HEK293 (cell line): ENCODE measurements around the gene USP5.

ENCODE experiments used
- FEZF1 ChIP-seq: fragments of 450-650 bp; formaldehyde crosslinking; IDR thresholded peaks from 2 replicates; pipeline ENCODE4 v1.5.1; 2016; ENCODE audit warnings: missing biosample characterization, missing genetic modification characterization
- HOXC10 ChIP-seq: sonication (generic); formaldehyde crosslinking; IDR thresholded peaks from 2 replicates; pipeline ENCODE4 v1.8.1; 2023; ENCODE audit warnings: mild to moderate bottlenecking, missing genetic modification reagents
- OSR2 ChIP-seq: fragments of 450-650 bp; formaldehyde crosslinking; IDR thresholded peaks from 2 replicates; pipeline ENCODE4 v1.5.1; 2016; ENCODE audit warnings: missing biosample characterization, missing genetic modification characterization
- PRDM1 ChIP-seq: fragments of 450-650 bp; formaldehyde crosslinking; IDR thresholded peaks from 2 replicates; pipeline ENCODE4; 2016; ENCODE audit warnings: missing biosample characterization, missing genetic modification characterization
- SP2 ChIP-seq: fragments of 450-650 bp; formaldehyde crosslinking; IDR thresholded peaks from 2 replicates; pipeline ENCODE4 v1.5.1; 2016; ENCODE audit warnings: missing biosample characterization, missing genetic modification characterization
- SP3 ChIP-seq: fragments of 450-650 bp; formaldehyde crosslinking; IDR thresholded peaks from 2 replicates; pipeline ENCODE4 v1.5.1; 2016; ENCODE audit warnings: missing biosample characterization, missing genetic modification characterization
- TRIM28 ChIP-seq: IDR thresholded peaks from 2 replicates; pipeline ENCODE4 v1.6.1; 2011; ENCODE audit warnings: low read length, control low read depth, borderline replicate concordance
- YY1 ChIP-seq: fragments of 450-650 bp; formaldehyde crosslinking; IDR thresholded peaks from 2 replicates; pipeline ENCODE4 v1.5.1; 2018; ENCODE audit warnings: missing biosample characterization, missing genetic modification characterization
- ZBTB1 ChIP-seq: fragments of 450-650 bp; formaldehyde crosslinking; IDR thresholded peaks from 2 replicates; pipeline ENCODE4 v1.5.1; 2016; ENCODE audit warnings: missing biosample characterization, missing genetic modification characterization
- ZBTB11 ChIP-seq: fragments of 450-650 bp; formaldehyde crosslinking; conservative IDR thresholded peaks from 2 replicates; pipeline ENCODE4 v1.5.1; 2016; ENCODE audit warnings: low read depth, missing biosample characterization, missing genetic modification characterization
- ZFP3 ChIP-seq: fragments of 450-650 bp; formaldehyde crosslinking; IDR thresholded peaks from 2 replicates; pipeline ENCODE4 v1.5.1; 2016; ENCODE audit warnings: low read depth, missing biosample characterization, missing genetic modification characterization
- ZFP41 ChIP-seq: fragments of 450-650 bp; formaldehyde crosslinking; IDR thresholded peaks from 2 replicates; pipeline ENCODE4 v1.5.1; 2016; ENCODE audit warnings: missing biosample characterization, missing genetic modification characterization, borderline replicate concordance
- ZNF10 ChIP-seq: fragments of 450-650 bp; formaldehyde crosslinking; IDR thresholded peaks from 2 replicates; pipeline ENCODE4 v1.5.1; 2017; ENCODE audit warnings: missing biosample characterization, missing genetic modification characterization
- ZNF133 ChIP-seq: fragments of 450-650 bp; formaldehyde crosslinking; IDR thresholded peaks from 2 replicates; pipeline ENCODE4 v1.5.1; 2016; ENCODE audit warnings: missing biosample characterization, missing genetic modification characterization
- ZNF23 ChIP-seq: fragments of 450-650 bp; formaldehyde crosslinking; IDR thresholded peaks from 2 replicates; pipeline ENCODE4 v1.5.1; 2016; ENCODE audit warnings: missing biosample characterization, missing genetic modification characterization, borderline replicate concordance
- ZNF24 ChIP-seq: fragments of 450-650 bp; formaldehyde crosslinking; IDR thresholded peaks from 2 replicates; pipeline ENCODE4 v1.5.1; 2016; ENCODE audit warnings: missing biosample characterization, missing genetic modification characterization
- ZNF350 ChIP-seq: fragments of 450-650 bp; formaldehyde crosslinking; IDR thresholded peaks from 2 replicates; pipeline ENCODE4 v1.5.0; 2017; ENCODE audit warnings: missing biosample characterization, mild to moderate bottlenecking, missing genetic modification characterization
- ZNF518A ChIP-seq: fragments of 450-650 bp; formaldehyde crosslinking; conservative IDR thresholded peaks from 2 replicates; pipeline ENCODE4 v1.5.1; 2016; ENCODE audit warnings: low read depth, missing biosample characterization, missing genetic modification characterization
- ZNF529 ChIP-seq: fragments of 450-650 bp; formaldehyde crosslinking; IDR thresholded peaks from 2 replicates; pipeline ENCODE4 v1.5.1; 2017; ENCODE audit warnings: missing genetic modification characterization, missing biosample characterization; ENCODE audit not compliant: insufficient replicate concordance
- ZNF549 ChIP-seq: fragments of 450-650 bp; IDR thresholded peaks from 2 replicates; pipeline ENCODE4 v1.5.1; 2018; ENCODE audit warnings: missing biosample characterization, missing genetic modification characterization, mild to moderate bottlenecking, inconsistent platforms, moderate library complexity
- ZNF580 ChIP-seq: fragments of 450-650 bp; formaldehyde crosslinking; IDR thresholded peaks from 2 replicates; pipeline ENCODE4 v1.5.1; 2016; ENCODE audit warnings: missing biosample characterization, missing genetic modification characterization
- ZNF610 ChIP-seq: fragments of 450-650 bp; formaldehyde crosslinking; IDR thresholded peaks from 2 replicates; pipeline ENCODE4 v1.5.1; 2016; ENCODE audit warnings: missing biosample characterization, missing genetic modification characterization, borderline replicate concordance
- ZNF626 ChIP-seq: fragments of 450-650 bp; sonication (Bioruptor Pico); formaldehyde crosslinking; IDR thresholded peaks from 2 replicates; pipeline ENCODE4 v1.5.1; 2018; ENCODE audit warnings: missing biosample characterization, missing genetic modification characterization, inconsistent platforms
- ZNF629 ChIP-seq: fragments of 450-650 bp; formaldehyde crosslinking; IDR thresholded peaks from 2 replicates; pipeline ENCODE4 v1.5.1; 2017; ENCODE audit warnings: missing biosample characterization, missing genetic modification characterization
- ZNF658 ChIP-seq: fragments of 450-650 bp; formaldehyde crosslinking; IDR thresholded peaks from 2 replicates; pipeline ENCODE4; 2016; ENCODE audit warnings: missing biosample characterization, missing genetic modification characterization
- ZNF660 ChIP-seq: fragments of 450-650 bp; IDR thresholded peaks from 2 replicates; pipeline ENCODE4 v1.5.1; 2018; ENCODE audit warnings: missing biosample characterization, mild to moderate bottlenecking, missing genetic modification characterization
- ZNF664 ChIP-seq: fragments of 450-650 bp; formaldehyde crosslinking; IDR thresholded peaks from 2 replicates; pipeline ENCODE4 v1.5.1; 2016; ENCODE audit warnings: missing biosample characterization, missing genetic modification characterization
- TF ChIP-seq, protein P1 (sequence below): fragments of 450-650 bp; formaldehyde crosslinking; IDR thresholded peaks from 2 replicates; pipeline ENCODE4 v1.5.1; 2016; ENCODE audit warnings: missing biosample characterization, missing genetic modification characterization
- TF ChIP-seq, protein P2 (sequence below): fragments of 450-650 bp; formaldehyde crosslinking; optimal IDR thresholded peaks from 2 replicates; pipeline ENCODE3; 2016; ENCODE audit warnings: missing biosample characterization, mild to moderate bottlenecking, missing genetic modification characterization

The USP5 gene

DNA sequence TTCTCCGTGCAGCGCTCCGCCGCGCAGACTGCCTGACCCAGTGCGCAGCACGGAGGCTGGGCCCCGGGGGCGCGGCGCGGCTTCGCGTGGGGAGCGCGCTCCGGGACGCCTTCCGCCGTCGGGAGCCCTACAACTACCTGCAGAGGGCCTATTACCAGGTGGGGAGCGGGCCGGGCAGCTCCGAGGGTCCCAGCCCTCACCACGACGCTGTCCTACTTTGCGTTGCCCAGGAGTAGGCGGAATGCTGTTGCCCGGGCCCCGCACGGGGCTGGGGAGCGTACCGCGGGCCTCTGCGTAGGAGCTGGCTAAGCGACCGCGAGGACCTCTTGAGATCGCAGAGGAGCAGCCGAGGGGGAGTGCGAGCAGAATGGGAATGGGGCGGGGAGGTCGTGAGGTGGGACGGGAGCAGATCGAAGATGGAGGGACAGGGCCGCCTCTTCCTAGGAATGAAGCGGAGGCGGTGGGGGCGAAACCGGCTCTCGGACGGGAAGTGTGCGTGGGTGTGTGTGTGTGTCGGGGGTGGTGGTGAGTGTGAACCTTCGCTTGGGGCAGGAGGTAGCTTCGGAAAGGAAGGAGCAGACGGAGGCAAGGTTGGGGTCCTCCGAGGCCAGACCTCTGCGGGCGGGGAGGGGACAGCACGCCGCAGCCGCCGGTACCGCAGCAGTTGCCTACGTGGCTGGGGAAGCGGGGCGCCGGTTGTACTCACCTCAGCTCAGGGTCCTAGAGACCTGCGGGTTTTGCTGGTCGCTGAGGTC lies 23.0 kb upstream of the USP5 start (continued):
- no peak for TF ChIP-seq ZNF549 (tag by site-specific recombination)
- no peak for TF ChIP-seq ZNF518A (tag by site-specific recombination)
- TF ChIP-seq YY1, result peak; percentile 61; the same call in 1 of the 2 replicates
- TF ChIP-seq, protein P1, sequence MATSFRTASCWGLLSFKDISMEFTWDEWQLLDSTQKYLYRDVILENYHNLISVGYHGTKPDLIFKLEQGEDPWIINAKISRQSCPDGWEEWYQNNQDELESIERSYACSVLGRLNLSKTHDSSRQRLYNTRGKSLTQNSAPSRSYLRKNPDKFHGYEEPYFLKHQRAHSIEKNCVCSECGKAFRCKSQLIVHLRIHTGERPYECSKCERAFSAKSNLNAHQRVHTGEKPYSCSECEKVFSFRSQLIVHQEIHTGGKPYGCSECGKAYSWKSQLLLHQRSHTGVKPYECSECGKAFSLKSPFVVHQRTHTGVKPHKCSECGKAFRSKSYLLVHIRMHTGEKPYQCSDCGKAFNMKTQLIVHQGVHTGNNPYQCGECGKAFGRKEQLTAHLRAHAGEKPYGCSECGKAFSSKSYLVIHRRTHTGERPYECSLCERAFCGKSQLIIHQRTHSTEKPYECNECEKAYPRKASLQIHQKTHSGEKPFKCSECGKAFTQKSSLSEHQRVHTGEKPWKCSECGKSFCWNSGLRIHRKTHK, result no peak
- TF ChIP-seq PRDM1, result no peak
- TF ChIP-seq, protein P2, sequence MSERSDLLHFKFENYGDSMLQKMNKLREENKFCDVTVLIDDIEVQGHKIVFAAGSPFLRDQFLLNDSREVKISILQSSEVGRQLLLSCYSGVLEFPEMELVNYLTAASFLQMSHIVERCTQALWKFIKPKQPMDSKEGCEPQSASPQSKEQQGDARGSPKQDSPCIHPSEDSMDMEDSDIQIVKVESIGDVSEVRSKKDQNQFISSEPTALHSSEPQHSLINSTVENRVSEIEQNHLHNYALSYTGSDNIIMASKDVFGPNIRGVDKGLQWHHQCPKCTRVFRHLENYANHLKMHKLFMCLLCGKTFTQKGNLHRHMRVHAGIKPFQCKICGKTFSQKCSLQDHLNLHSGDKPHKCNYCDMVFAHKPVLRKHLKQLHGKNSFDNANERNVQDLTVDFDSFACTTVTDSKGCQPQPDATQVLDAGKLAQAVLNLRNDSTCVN, result peak; percentile 94
- peak; percentile 39 for TF ChIP-seq ZNF629
- TF ChIP-seq SP3 (tag by site-specific recombination), result peak; percentile 73
- TF ChIP-seq ZNF658 (tag by site-specific recombination), result no peak
- peak; percentile 7; the same call in 1 of the 2 replicates for TF ChIP-seq ZBTB1 (tag by site-specific recombination)
- peak; percentile 80 for TF ChIP-seq SP2 (tag by site-specific recombination)
- no peak for TF ChIP-seq ZNF24
- TF ChIP-seq ZFP41 (tag by site-specific recombination), result no peak
- peak; percentile 58; the same call in 1 of the 2 replicates for TF ChIP-seq ZNF133 (tag by site-specific recombination)
- peak; percentile 59 for TF ChIP-seq ZBTB11 (tag by site-specific recombination)
- 0 out of 2 replicates have a peak, but pooled peaks have one; percentile 39 for TF ChIP-seq ZNF660
- no peak for TF ChIP-seq ZFP3
- TF ChIP-seq OSR2, result no peak; the same call in 1 of the 2 replicates
- TF ChIP-seq ZNF664 (tag by site-specific recombination), result no peak
- peak; percentile 79; the same call in 1 of the 2 replicates for TF ChIP-seq ZNF580 (tag by site-specific recombination)
- TF ChIP-seq ZNF350 (tag by site-specific recombination), result no peak
- no peak for TF ChIP-seq ZNF23 (tag by site-specific recombination)
- no peak for TF ChIP-seq ZNF626
- TF ChIP-seq ZNF610 (tag by site-specific recombination), result no peak; the same call in 1 of the 2 replicates
- no peak for TF ChIP-seq TRIM28
- TF ChIP-seq ZNF10 (tag by site-specific recombination), result peak; percentile 61; the same call in 1 of the 2 replicates
- no peak for TF ChIP-seq ZNF529 (tag by site-specific recombination)
- TF ChIP-seq FEZF1 (tag by site-specific recombination), result no peak
- no peak for TF ChIP-seq HOXC10
